Ramos (cell line): ENCODE data around the gene LIFR.

Source experiments
- in situ Hi-C: fragments of 300-500 bp; cut with MboI; formaldehyde crosslinking; loops from one replicate; pipeline ENCODE4 v1.14.3; 2022; ENCODE audit warnings: low sequenced_read_pairs; ENCODE audit not compliant: unreplicated experiment

Gene LIFR

GRCh38 chr5:38448568-38449350 is 107.7 kb downstream of the LIFR start:
- in situ Hi-C loops = loop anchor here (25.0 kb wide), 2 partner anchors 214 to 639 kb away; no protein-coding TSS in a partner anchor

DNA sequence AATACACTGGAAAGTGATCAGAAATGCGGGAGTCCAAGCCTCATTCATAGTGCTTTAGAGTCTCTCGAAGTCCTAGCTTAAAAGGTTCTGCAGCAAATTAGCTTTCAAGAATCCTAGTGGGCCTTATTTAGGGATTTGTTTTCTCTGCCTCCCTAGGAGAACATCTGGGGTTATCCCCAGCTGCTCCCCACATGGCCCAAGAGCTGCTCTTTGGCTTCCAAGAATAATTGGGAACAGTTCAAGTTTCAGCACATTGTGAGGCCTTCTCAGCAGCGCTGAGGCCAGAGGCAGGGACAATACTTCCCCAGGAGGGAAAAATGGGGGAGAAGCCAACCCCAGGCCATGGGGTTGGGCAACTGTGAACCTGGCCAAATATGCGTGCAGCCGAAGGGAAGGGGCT is 108.7 kb downstream of the LIFR start:
- in situ Hi-C loops = loop anchor here (25.0 kb wide), 2 partner anchors 215 to 640 kb away; no protein-coding TSS in a partner anchor

DNA sequence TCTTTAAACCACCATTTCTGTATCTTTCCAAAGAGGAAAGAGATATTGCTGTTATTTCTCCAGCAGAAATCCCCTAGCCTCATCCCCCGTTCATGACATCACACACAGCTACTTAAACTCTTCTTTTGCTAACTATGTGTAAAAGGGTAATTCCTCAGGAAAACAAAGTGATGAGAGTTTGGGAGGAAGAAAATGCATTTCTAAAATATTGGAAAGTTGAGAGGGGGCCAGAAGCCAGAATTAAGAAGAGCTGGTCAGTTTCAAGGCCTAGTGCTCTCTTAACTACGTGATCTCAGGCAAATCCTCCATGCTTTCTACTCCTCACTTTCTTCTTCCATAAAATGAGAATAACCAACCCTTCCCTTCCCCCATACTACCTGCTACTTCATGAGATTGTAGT is 109.4 kb downstream of the LIFR start:
- in situ Hi-C loops = loop anchor here (25.0 kb wide), 2 partner anchors 215 to 640 kb away; no protein-coding TSS in a partner anchor

DNA sequence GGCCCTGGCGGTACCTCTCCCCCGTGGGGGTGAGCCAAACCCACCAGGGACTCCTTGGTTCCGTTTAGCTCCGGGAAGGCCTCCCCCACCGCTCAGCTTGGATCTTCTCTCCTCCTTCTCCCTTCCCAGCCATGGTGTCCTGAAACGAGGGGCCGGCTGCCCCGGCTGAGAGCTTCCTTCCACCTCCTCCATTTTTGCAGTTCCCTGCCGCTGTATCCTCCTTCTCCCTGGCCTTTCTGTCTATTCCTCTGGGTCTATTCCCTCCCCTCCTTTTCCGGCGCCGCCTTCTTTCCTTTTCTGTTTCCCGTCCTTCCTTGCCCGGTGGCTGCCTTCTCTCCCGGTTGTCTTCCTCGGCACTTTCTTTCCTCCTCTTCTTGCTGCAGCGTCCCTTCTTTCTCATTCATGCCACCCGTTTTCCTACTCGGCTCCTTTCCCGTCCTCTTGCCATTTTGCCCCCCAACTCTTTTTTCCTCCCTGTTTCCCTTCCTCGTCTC is 110.4 kb downstream of the LIFR start:
- in situ Hi-C loops = loop anchor here (25.0 kb wide), 2 partner anchors 216 to 641 kb away; no protein-coding TSS in a partner anchor

GRCh38 chr5:38445374-38446028 is 110.9 kb downstream of the LIFR start:
- in situ Hi-C loops = loop anchor here (25.0 kb wide), 2 partner anchors 217 to 642 kb away; no protein-coding TSS in a partner anchor

- in situ Hi-C loops = loop anchor here (25.0 kb wide), 2 partner anchors 219 to 644 kb away; no protein-coding TSS in a partner anchor
These were observed 113.1 kb downstream of the LIFR start for GRCh38 chr5:38443390-38443789.

DNA sequence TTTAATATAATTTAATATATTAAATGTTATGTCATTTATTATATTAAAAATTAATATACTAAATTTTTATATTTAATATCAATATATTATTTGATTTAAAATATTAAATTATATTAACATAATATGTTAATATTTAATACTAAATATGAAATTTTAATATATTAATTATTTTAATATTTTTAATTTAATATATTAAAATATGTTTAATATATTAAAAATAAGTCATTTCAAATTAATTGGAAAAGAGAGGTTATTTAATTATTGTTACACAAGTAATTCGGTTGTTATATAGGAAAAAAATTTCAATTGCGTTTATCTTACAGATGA is 114.2 kb downstream of the LIFR start:
- in situ Hi-C loops = loop anchor here (25.0 kb wide), 2 partner anchors 220 to 645 kb away; no protein-coding TSS in a partner anchor

DNA sequence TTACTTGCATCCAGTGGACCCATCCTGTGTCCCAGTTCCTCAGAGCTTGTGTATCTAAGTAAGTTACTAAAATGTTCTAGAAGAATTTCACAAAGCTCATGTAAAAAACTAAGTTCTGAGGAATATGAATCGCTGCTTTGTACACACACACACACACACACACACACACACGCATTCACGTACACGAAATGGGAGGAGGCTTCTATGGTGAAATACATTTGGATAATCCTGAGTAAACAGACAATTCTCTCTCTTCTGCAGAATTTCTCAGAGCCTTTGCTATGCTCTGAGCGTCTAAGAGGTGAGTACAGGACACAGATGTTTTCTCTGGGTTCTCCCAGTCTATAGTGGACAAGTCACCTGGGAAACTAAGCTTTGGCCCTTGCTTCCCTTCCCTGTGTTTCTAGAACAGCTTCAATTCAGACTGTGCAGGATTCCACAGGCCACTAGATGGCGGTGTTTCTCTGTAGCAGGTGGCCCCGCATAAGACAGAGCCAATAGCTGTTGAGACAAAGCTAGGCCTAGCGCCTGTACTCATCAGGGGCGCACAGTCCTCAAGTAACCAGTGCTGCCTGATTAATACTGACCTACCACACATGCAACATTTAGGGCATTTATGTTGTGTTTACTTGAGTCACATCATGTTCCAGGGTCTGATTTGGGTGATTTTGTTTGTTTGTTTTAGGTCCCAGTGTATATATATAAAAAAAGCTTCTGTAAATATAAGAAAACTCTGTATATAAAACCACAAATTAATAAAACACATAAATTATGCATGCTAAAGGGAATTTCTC is 114.8 kb downstream of the LIFR start:
- in situ Hi-C loops = loop anchor here (25.0 kb wide), 2 partner anchors 221 to 646 kb away; no protein-coding TSS in a partner anchor

- in situ Hi-C loops = loop anchor here (5.0 to 25.0 kb wide), 3 partner anchors 224 to 649 kb away; no protein-coding TSS in a partner anchor
These were observed 117.7 kb downstream of the LIFR start for GRCh38 chr5:38438757-38439156.

- in situ Hi-C loops = loop anchor here (5.0 to 25.0 kb wide), 3 partner anchors 227 to 652 kb away; no protein-coding TSS in a partner anchor
These were observed 121.3 kb downstream of the LIFR start for GRCh38 chr5:38434966-38435705.

DNA sequence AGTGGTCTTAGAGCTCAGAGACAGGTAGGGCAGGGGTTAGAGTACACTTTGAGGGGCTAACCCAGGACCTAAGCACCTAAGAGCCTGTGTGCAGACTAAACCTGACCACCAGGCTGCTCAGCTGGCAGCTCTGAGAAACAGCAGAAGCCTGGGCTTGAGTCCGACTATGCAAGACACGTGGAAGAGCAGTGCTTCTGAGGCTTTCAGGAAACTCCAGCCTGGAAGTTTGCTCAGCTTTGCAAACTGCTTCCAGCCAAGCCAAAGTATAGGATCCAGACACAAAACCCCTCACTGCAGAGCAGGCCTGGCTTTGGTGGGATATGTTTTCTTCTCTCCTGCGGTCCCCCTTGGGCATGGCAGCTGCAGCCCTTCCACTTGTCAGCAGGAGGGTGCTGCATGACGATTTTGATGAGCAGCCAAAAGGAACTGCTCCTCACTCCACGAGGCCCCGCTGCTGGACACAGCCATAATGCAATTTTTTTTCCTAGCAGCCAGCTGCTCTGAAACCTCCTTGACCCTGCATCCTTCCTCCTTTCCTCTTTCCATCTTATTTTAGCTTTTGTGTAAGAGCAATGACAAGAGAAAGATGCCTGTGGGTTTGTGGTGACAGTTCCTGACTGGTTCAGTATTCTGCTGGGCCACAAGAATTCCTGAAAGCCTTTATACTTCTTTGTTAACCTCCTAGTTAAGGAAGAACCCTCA is 123.1 kb downstream of the LIFR start:
- in situ Hi-C loops = loop anchor here (25.0 kb wide), 2 partner anchors 229 to 654 kb away; no protein-coding TSS in a partner anchor

DNA sequence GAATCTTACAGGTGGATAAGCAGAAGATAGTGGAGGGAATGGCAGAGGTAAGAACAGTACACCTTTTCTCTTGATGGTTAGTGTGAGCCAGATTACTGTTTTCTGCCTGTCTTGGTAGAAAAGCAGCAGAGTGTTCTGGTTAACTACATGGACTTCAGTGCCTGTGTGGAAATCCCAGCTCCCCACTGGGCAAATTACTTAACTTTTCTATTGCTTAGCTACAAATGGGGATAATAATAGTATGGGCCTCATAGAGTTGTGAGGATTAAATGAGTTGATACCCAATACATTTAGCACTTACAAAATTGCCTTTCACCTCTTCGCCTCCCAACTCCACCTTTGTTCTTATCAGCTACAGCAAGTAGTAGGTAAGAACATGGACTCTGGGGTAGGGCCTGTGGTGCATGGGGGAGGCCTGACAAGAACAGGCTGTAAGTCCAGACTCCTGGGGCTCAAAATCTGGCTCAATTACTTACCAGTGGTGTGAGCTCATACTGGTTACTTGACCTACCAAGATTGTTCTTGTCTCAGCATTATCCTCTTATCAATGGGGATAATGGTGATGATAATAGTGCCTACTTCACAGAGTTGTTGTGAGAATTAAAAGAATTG is 125.1 kb downstream of the LIFR start:
- in situ Hi-C loops = loop anchor here (25.0 kb wide), 2 partner anchors 231 to 656 kb away; no protein-coding TSS in a partner anchor

GRCh38 chr5:38426986-38427950 is 129.2 kb downstream of the LIFR start:
- in situ Hi-C loops = loop anchor here (25.0 kb wide), 2 partner anchors 235 to 660 kb away; no protein-coding TSS in a partner anchor

GRCh38 chr5:38426490-38426889 is 130.0 kb downstream of the LIFR start:
- in situ Hi-C loops = loop anchor here (25.0 kb wide), 2 partner anchors 236 to 661 kb away; no protein-coding TSS in a partner anchor
